Measurements from ENCODE around the gene MICAL3. TPM values are rescaled to one million over a fixed set of nuclear protein-coding genes. Genes with fewer than 3 reads are reported as not detected.

The MICAL3 gene
- polyA plus RNA-seq, 1 donor from 2014 or later = 28.1 TPM

DNA sequence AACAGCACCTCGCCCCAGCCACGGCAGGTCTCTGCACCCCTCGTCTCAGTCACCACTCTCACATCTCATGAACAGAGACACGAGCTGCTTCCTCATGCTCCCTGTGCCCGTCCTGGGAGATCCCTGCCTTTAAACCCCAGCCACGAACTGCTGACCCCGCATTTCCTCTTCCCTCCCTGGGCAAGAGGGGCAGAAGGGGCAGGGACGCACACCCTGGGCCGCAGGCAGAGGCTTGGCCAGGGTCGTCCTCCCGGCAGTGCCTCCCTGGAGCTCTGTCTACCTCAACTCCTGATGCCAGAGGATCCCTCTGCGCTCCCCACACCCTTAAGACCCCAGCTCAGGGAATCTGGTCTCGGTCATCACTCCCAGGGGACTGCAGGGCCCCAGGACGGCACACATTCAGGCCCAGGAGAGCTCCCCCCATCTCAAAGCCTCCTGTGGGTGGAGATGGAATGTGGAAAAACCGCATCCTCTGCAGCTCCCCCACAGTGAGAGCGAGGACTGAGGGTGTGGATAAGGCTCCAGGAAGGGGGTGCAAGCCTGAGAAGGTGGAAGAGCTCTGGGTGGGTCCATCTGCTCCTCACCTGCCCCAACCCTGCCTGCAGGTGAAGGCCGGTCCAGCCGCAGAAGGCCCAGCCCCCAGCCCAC lies 251.3 kb downstream of the MICAL3 start:
- Histone ChIP-seq H3K36me3 (ENCODE audit: insufficient read depth, low read length) (no peaks in the 10 kb centered on the region), H3K79me2 (replicated peaks; ENCODE audit: insufficient read depth, low read length) (peaks cover 5% of the 10 kb centered on the region), H3K4me2 (ENCODE audit: low read length) (peak overlapping the region; percentile 46), H2AFZ (ENCODE audit: low read depth, low read length) (peak overlapping the region; percentile 28), H4K20me1 (ENCODE audit: insufficient read depth) (no peaks in the 10 kb centered on the region), H3K9ac (ENCODE audit: low read length) (peak overlapping the region; percentile 77), H3K9me2 (ENCODE audit: insufficient read depth, low read length) (no peaks in the 10 kb centered on the region), H3K27me3 (ENCODE audit: insufficient read depth, low read depth, low read length) (no peaks in the 10 kb centered on the region), H3K9me3 (ENCODE audit: low read length) (no peaks in the 10 kb centered on the region), H3F3A (ENCODE audit: insufficient read depth, low read length, poor library complexity, severe bottlenecking) (no peaks in the 10 kb centered on the region), H3K4me3 (ENCODE audit: low read length) (peak overlapping the region; percentile 70), H3K27ac (ENCODE audit: low read length) (peak overlapping the region; percentile 62)
- TF ChIP-seq, protein P1, sequence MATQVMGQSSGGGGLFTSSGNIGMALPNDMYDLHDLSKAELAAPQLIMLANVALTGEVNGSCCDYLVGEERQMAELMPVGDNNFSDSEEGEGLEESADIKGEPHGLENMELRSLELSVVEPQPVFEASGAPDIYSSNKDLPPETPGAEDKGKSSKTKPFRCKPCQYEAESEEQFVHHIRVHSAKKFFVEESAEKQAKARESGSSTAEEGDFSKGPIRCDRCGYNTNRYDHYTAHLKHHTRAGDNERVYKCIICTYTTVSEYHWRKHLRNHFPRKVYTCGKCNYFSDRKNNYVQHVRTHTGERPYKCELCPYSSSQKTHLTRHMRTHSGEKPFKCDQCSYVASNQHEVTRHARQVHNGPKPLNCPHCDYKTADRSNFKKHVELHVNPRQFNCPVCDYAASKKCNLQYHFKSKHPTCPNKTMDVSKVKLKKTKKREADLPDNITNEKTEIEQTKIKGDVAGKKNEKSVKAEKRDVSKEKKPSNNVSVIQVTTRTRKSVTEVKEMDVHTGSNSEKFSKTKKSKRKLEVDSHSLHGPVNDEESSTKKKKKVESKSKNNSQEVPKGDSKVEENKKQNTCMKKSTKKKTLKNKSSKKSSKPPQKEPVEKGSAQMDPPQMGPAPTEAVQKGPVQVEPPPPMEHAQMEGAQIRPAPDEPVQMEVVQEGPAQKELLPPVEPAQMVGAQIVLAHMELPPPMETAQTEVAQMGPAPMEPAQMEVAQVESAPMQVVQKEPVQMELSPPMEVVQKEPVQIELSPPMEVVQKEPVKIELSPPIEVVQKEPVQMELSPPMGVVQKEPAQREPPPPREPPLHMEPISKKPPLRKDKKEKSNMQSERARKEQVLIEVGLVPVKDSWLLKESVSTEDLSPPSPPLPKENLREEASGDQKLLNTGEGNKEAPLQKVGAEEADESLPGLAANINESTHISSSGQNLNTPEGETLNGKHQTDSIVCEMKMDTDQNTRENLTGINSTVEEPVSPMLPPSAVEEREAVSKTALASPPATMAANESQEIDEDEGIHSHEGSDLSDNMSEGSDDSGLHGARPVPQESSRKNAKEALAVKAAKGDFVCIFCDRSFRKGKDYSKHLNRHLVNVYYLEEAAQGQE (IDR thresholded peaks at IDR 0.05; ENCODE audit: borderline replicate concordance) = no peak
- TF ChIP-seq EP300 (conservative IDR thresholded peaks at IDR 0.05; ENCODE audit: poor library complexity, severe bottlenecking) (no peak), POLR2AphosphoS5 (IDR thresholded peaks at IDR 0.05) (no peak), RAD21 (conservative IDR thresholded peaks at IDR 0.05) (no peak), TAF1 (IDR thresholded peaks at IDR 0.05; ENCODE audit: low read depth) (no peak), EZH2 (IDR thresholded peaks at IDR 0.05; ENCODE audit: borderline replicate concordance, insufficient read depth, low read length, poor library complexity, severe bottlenecking) (no peak), SMC3 (conservative IDR thresholded peaks at IDR 0.05; ENCODE audit: poor library complexity) (no peak), MXI1 (conservative IDR thresholded peaks at IDR 0.05; ENCODE audit: poor library complexity, severe bottlenecking) (no peak)
- TF ChIP-seq, protein P2, sequence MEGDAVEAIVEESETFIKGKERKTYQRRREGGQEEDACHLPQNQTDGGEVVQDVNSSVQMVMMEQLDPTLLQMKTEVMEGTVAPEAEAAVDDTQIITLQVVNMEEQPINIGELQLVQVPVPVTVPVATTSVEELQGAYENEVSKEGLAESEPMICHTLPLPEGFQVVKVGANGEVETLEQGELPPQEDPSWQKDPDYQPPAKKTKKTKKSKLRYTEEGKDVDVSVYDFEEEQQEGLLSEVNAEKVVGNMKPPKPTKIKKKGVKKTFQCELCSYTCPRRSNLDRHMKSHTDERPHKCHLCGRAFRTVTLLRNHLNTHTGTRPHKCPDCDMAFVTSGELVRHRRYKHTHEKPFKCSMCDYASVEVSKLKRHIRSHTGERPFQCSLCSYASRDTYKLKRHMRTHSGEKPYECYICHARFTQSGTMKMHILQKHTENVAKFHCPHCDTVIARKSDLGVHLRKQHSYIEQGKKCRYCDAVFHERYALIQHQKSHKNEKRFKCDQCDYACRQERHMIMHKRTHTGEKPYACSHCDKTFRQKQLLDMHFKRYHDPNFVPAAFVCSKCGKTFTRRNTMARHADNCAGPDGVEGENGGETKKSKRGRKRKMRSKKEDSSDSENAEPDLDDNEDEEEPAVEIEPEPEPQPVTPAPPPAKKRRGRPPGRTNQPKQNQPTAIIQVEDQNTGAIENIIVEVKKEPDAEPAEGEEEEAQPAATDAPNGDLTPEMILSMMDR (IDR thresholded peaks at IDR 0.05; ENCODE audit: poor library complexity, severe bottlenecking) = no peak

DNA sequence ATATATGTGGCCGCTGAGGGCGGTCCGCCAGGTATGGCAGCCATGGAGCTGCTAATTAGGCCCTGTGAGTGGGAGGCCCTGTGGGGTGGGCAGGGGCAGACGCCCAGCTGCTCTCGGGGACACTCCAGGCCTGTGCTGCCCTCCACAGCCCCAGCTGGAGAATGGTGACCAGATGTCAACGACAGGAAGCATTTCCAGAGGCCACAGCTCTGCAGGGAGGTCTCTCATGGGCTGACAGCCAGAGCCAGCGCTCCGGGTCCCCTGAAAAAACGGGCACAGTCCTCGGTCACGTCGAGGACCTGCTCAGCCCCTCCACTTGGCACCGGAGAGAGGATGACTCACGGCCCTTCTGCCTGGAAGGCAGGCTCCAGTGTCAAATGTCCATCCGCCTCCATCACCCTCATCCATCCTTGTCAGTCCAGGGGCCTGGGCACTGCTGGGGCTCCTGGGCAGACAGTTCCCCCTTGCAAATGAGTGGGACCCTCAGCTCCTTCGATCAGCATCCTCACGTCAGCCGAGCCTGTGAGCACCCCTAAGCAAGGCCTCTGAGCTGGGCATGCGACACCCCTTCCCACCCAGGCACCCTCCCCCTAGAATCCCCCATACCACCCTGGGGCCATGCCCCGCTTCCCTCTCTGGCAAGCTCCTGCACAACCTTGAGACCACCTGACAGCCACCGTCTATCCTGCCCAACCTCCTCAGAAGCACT lies 252.0 kb downstream of the MICAL3 start:
- no peak overlapping the region for H3K4me2 ChIP-seq (ENCODE audit: low read length)
- no peaks in the 10 kb centered on the region for H3K9me3 ChIP-seq (ENCODE audit: low read length)
- peak overlapping the region; percentile 62 for H3K27ac ChIP-seq (ENCODE audit: low read length)
- no peaks in the 10 kb centered on the region for H3K36me3 ChIP-seq (ENCODE audit: insufficient read depth, low read length)
- no peak overlapping the region for H2AFZ ChIP-seq (ENCODE audit: low read depth, low read length)
- TF ChIP-seq EZH2 (IDR thresholded peaks at IDR 0.05; ENCODE audit: borderline replicate concordance, insufficient read depth, low read length, poor library complexity, severe bottlenecking) = no peak
- TF ChIP-seq TAF1 (IDR thresholded peaks at IDR 0.05; ENCODE audit: low read depth) = no peak
- TF ChIP-seq POLR2AphosphoS5 (IDR thresholded peaks at IDR 0.05) = no peak
- TF ChIP-seq, protein P2 (IDR thresholded peaks at IDR 0.05; ENCODE audit: poor library complexity, severe bottlenecking) = no peak
- TF ChIP-seq RAD21 (conservative IDR thresholded peaks at IDR 0.05) = no peak
- no peak for TF ChIP-seq EP300 (conservative IDR thresholded peaks at IDR 0.05; ENCODE audit: poor library complexity, severe bottlenecking)
- no peak for TF ChIP-seq MXI1 (conservative IDR thresholded peaks at IDR 0.05; ENCODE audit: poor library complexity, severe bottlenecking)
- TF ChIP-seq SMC3 (conservative IDR thresholded peaks at IDR 0.05; ENCODE audit: poor library complexity) = no peak
- TF ChIP-seq, protein P1 (IDR thresholded peaks at IDR 0.05; ENCODE audit: borderline replicate concordance) = no peak
- no peaks in the 10 kb centered on the region for H3K27me3 ChIP-seq (ENCODE audit: insufficient read depth, low read depth, low read length)
- H3F3A ChIP-seq (ENCODE audit: insufficient read depth, low read length, poor library complexity, severe bottlenecking) = no peaks in the 10 kb centered on the region
- H3K9ac ChIP-seq (ENCODE audit: low read length) = peak overlapping the region; percentile 77
- H3K79me2 ChIP-seq (replicated peaks; ENCODE audit: insufficient read depth, low read length) = peaks cover 5% of the 10 kb centered on the region
- H3K9me2 ChIP-seq (ENCODE audit: insufficient read depth, low read length) = no peaks in the 10 kb centered on the region
- H3K4me3 ChIP-seq (ENCODE audit: low read length) = peak overlapping the region; percentile 70
- no peaks in the 10 kb centered on the region for H4K20me1 ChIP-seq (ENCODE audit: insufficient read depth)

Data from neural cell (in vitro differentiated cells).